HCT116 (cell line): Measurements from ENCODE around the gene EXOC4.

Experiments used
- ATF3 ChIP-seq: IDR thresholded peaks from 2 replicates; pipeline ENCODE4 v1.6.1; 2012
- CBX3 ChIP-seq: IDR thresholded peaks from 2 replicates; pipeline ENCODE4 v1.6.1; 2012; ENCODE audit warnings: low read depth
- CEBPB ChIP-seq: IDR thresholded peaks from 2 replicates; pipeline ENCODE4 v1.6.1; 2012; ENCODE audit warnings: low read depth
- CTCF ChIP-seq, 3 experiments: fragments of 200-600 bp in 1 of 3; sonication (generic) in 1 of 3; IDR thresholded peaks in 2 of 3; conservative IDR thresholded peaks in 1 of 3; 2 replicates each; pipeline ENCODE4 v1.5.1; 2012 to 2017; ENCODE audit warnings: low read depth in 2 of 3, low read length in 2 of 3, antibody characterized with exemption in 1 of 3, borderline replicate concordance in 1 of 3, control low read depth in 1 of 3, mild to moderate bottlenecking in 1 of 3, mixed read lengths in 1 of 3, mixed run types in 1 of 3, moderate library complexity in 1 of 3; ENCODE audit not compliant: insufficient read depth in 1 of 3
- EGR1 ChIP-seq: IDR thresholded peaks from 2 replicates; pipeline ENCODE4 v1.6.1; 2012; ENCODE audit warnings: low read depth
- EZH2 ChIP-seq: fragments of 200-600 bp; sonication (generic); IDR thresholded peaks from 2 replicates; pipeline ENCODE4 v1.6.1; 2017; ENCODE audit warnings: antibody characterized with exemption, mixed run types
- EZH2phosphoT487 ChIP-seq: fragments of 200-600 bp; IDR thresholded peaks from 2 replicates; pipeline ENCODE4 v1.6.1; 2018; ENCODE audit warnings: antibody characterized with exemption, borderline replicate concordance
- FOSL1 ChIP-seq: IDR thresholded peaks from 2 replicates; pipeline ENCODE4 v1.6.1; 2012; ENCODE audit warnings: low read depth
- POLR2A ChIP-seq: IDR thresholded peaks from 2 replicates; pipeline ENCODE4 v1.7.0; 2011; ENCODE audit warnings: borderline replicate concordance; ENCODE audit not compliant: insufficient read depth, insufficient read length; ENCODE audit errors: extremely low read depth
- RAD21 ChIP-seq: IDR thresholded peaks from 2 replicates; pipeline ENCODE4 v1.6.1; 2012; ENCODE audit warnings: low read depth, mild to moderate bottlenecking
- REST ChIP-seq: IDR thresholded peaks from 2 replicates; pipeline ENCODE4 v1.6.1; 2012; ENCODE audit warnings: low read depth
- SP1 ChIP-seq: IDR thresholded peaks from 2 replicates; pipeline ENCODE4 v1.6.1; 2012; ENCODE audit warnings: low read depth

- TF ChIP-seq CTCF (IDR thresholded peaks at IDR 0.05 in 2 of 3, conservative IDR thresholded peaks at IDR 0.05 in 1 of 3; ENCODE audit: borderline replicate concordance in 1 of 3, insufficient read depth in 1 of 3, low read depth in 2 of 3, low read length in 2 of 3) (no peak), EGR1 (no peak), SP1 (no peak), EZH2 (no peak), RAD21 (no peak), EZH2phosphoT487 (no peak), POLR2A (no peak), CEBPB (no peak), FOSL1 (no peak), CBX3 (no peak), ATF3 (no peak), REST (no peak)
These were observed 390.0 kb downstream of the EXOC4 start for GRCh38 chr7:133642907-133643306.
